ENCODE results near the gene KRTAP2-2. TPM values are rescaled to one million over a fixed set of nuclear protein-coding genes. Genes with fewer than 3 reads are reported as not detected.
"Not testable (repeated sequence)": the region's sequence is repeated elsewhere in the genome, so short reads cannot be mapped to it uniquely, and the experiment has no call there.

KRTAP2-2 gene
- total and polyA plus RNA-seq, 2 donors (not counting 1 experiment from before 2014, with no cell fraction given) = not detected

DNA sequence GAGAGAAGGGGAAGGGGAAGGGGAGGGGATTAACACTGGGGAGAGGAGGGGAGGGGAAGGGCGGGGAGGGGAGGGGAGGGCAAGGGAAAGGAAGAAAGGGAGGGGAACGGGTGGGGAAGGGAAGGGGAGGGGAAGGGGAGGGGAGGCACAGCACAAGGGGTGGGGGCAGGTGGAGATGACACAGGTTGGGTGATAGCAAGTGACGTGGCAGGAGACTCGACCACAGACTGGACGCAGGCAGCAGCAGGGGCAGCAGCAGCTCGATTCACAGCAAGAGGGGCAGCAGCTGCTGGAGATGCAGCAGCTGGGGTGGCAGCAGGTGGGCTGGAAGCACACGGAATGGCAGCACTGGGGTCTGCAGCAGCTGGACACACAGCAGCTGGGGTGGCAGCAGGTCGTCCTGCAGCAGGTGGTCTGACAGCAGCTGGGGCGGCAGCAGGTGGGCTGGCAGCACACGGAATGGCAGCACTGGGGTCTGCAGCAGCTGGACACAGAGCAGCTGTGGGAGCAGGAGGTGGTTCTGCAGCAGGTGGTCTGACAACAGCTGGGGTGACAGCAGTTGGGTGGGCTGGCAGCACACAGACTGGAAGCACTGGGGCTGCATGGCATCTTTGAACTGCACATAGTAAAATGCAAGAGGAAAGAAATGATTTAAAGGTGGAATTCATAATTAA, 46.7 kb upstream of the KRTAP2-2 start, which contains the start of gene KRTAP4-16:
KRTAP4-16 (minus strand) TSS at position 624 of the 674 bp plus-strand sequence; CDS start at position 624, 0 bp downstream.
- TF ChIP-seq EZH2 (IDR thresholded peaks at IDR 0.05; ENCODE audit: low read length, missing control alignments) = no peak
- TF ChIP-seq, protein P1, sequence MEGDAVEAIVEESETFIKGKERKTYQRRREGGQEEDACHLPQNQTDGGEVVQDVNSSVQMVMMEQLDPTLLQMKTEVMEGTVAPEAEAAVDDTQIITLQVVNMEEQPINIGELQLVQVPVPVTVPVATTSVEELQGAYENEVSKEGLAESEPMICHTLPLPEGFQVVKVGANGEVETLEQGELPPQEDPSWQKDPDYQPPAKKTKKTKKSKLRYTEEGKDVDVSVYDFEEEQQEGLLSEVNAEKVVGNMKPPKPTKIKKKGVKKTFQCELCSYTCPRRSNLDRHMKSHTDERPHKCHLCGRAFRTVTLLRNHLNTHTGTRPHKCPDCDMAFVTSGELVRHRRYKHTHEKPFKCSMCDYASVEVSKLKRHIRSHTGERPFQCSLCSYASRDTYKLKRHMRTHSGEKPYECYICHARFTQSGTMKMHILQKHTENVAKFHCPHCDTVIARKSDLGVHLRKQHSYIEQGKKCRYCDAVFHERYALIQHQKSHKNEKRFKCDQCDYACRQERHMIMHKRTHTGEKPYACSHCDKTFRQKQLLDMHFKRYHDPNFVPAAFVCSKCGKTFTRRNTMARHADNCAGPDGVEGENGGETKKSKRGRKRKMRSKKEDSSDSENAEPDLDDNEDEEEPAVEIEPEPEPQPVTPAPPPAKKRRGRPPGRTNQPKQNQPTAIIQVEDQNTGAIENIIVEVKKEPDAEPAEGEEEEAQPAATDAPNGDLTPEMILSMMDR (conservative IDR thresholded peaks at IDR 0.05 in 1 of 2, IDR thresholded peaks at IDR 0.05 in 1 of 2; ENCODE audit: low read depth in 1 of 2, low read length in 2 of 2) = no peak
- Histone ChIP-seq H2AFZ (ENCODE audit: low read length) (no peak within 1 kb of the TSS), H3K27me3 (ENCODE audit: control insufficient read depth, insufficient read depth, low read length) (no peaks in the 10 kb centered on the region), H3K9ac (ENCODE audit: insufficient read depth, low read length) (no peak within 1 kb of the TSS), H3K27ac (ENCODE audit: insufficient read depth, low read length) (no peak within 1 kb of the TSS), H3K36me3 (ENCODE audit: control insufficient read depth, insufficient read depth, low read length) (no peaks in the 10 kb centered on the region), H3K4me1 (ENCODE audit: control insufficient read depth, extremely low read depth, insufficient read depth, low read length) (peaks cover 3% of the 10 kb centered on the region), H4K20me1 (ENCODE audit: control insufficient read depth, extremely low read depth, insufficient read depth, low read length) (no peaks in the 10 kb centered on the region), H3K9me3 (ENCODE audit: control insufficient read depth, insufficient read depth, low read depth, low read length) (no peaks in the 10 kb centered on the region), H3K79me2 (ENCODE audit: control insufficient read depth, insufficient read depth, low read length) (no peaks in the 10 kb centered on the region), H3K4me3 (replicated peaks in 1 of 4; ENCODE audit: control extremely low read depth in 1 of 4, insufficient read depth in 1 of 4, low read depth in 3 of 4, low read length in 4 of 4) (no peak within 1 kb of the TSS), H3K4me2 (ENCODE audit: extremely low read depth, insufficient read depth, low read length) (peak within 1 kb of the TSS; percentile 25)
- DNase-seq (ENCODE audit: low read depth in 2 of 2) = no peak

DNA sequence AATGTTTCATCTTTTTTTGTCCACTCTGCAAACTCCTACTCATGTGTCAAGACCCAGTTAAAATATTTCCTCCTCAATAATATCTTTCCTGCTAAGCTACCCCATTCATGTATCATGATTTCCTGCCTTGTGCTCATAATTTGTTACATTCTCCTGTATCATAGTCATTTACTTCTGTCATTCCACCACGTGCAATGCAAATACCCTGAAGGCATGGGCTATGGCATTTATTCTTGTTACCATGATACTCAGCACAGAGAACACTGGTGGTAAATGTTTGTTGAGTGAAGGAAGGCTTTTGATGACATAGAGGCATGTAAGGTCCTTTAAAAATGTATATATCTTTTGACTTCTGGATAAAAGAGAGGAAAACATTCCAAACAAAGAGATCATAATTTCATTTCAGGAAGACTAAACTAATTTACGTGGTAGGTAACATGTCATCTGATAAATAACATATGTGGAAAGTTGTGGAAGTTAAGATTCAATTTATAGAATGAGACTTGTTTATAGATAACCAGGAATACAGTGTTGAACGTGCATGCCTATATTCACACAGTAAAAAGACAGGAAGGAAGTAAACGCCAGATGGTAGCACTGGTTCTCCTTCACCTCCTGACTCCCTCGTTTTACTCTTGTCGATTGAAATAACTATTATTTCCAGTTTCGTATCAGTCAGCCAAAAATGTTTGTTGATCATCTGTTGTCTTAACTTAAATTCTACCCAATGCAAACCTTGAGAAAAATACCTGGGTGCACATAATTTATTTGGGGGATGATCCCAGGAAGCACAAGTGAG, 44.9 kb upstream of the KRTAP2-2 start:
- H3K4me1 ChIP-seq (ENCODE audit: control insufficient read depth, extremely low read depth, insufficient read depth, low read length); H3K36me3 ChIP-seq (ENCODE audit: control insufficient read depth, insufficient read depth, low read length); H3K9me3 ChIP-seq (ENCODE audit: control insufficient read depth, insufficient read depth, low read depth, low read length); H3K4me2 ChIP-seq (ENCODE audit: extremely low read depth, insufficient read depth, low read length); H3K79me2 ChIP-seq (ENCODE audit: control insufficient read depth, insufficient read depth, low read length); H3K9ac ChIP-seq (ENCODE audit: insufficient read depth, low read length); H4K20me1 ChIP-seq (ENCODE audit: control insufficient read depth, extremely low read depth, insufficient read depth, low read length); H3K27ac ChIP-seq (ENCODE audit: insufficient read depth, low read length); H3K27me3 ChIP-seq (ENCODE audit: control insufficient read depth, insufficient read depth, low read length); H3K4me3 ChIP-seq (replicated peaks in 1 of 4; ENCODE audit: control extremely low read depth in 1 of 4, insufficient read depth in 1 of 4, low read depth in 3 of 4, low read length in 4 of 4); H2AFZ ChIP-seq (ENCODE audit: low read length): not testable (repeated sequence)
- DNase-seq (ENCODE audit: low read depth in 2 of 2) = peak in 1 of 2 donors; percentile 59

DNA sequence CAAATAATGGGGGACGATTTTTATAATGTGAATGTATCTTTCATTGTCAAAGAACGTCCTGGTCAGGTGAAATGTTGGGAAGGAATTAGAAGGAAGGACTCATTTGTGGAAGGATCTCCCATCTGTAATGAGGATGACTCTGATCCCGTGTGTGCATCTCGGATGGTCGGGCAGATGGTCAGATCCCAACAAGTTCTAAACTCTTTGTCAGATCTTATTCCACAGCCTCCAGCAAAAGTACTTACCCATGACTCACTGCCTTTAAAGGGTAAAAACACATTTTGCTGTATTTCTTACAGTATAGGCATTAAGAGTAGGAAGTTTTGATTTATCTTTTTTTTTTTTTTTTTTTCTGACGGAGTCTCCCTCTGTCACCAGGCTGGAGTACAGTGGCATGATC, 43.5 kb upstream of the KRTAP2-2 start:
- Histone ChIP-seq H3K9me3 (ENCODE audit: control insufficient read depth, insufficient read depth, low read depth, low read length) (no peaks in the 10 kb centered on the region), H3K9ac (ENCODE audit: insufficient read depth, low read length) (no peak overlapping the region), H4K20me1 (ENCODE audit: control insufficient read depth, extremely low read depth, insufficient read depth, low read length) (no peaks in the 10 kb centered on the region), H3K27ac (ENCODE audit: insufficient read depth, low read length) (no peak overlapping the region), H2AFZ (ENCODE audit: low read length) (no peak overlapping the region), H3K4me3 (replicated peaks in 1 of 4; ENCODE audit: control extremely low read depth in 1 of 4, insufficient read depth in 1 of 4, low read depth in 3 of 4, low read length in 4 of 4) (no peak overlapping the region), H3K36me3 (ENCODE audit: control insufficient read depth, insufficient read depth, low read length) (no peaks in the 10 kb centered on the region), H3K27me3 (ENCODE audit: control insufficient read depth, insufficient read depth, low read length) (no peaks in the 10 kb centered on the region), H3K4me2 (ENCODE audit: extremely low read depth, insufficient read depth, low read length) (no peak overlapping the region), H3K4me1 (ENCODE audit: control insufficient read depth, extremely low read depth, insufficient read depth, low read length) (peaks cover 3% of the 10 kb centered on the region), H3K79me2 (ENCODE audit: control insufficient read depth, insufficient read depth, low read length) (no peaks in the 10 kb centered on the region)
- DNase-seq (ENCODE audit: low read depth in 2 of 2) = peak in 1 of 2 donors; percentile 53
- no peak for TF ChIP-seq EZH2 (IDR thresholded peaks at IDR 0.05; ENCODE audit: low read length, missing control alignments)
- TF ChIP-seq, protein P1 (conservative IDR thresholded peaks at IDR 0.05 in 1 of 2, IDR thresholded peaks at IDR 0.05 in 1 of 2; ENCODE audit: low read depth in 1 of 2, low read length in 2 of 2) = no peak
